Right atrium auricular region (tissue), 2 donors: Measurements from ENCODE around the gene SCGB1A1. TPM values are rescaled to one million over a fixed set of nuclear protein-coding genes. Genes with fewer than 3 reads are reported as not detected.

Experiments used
- DNase-seq: peaks from one replicate; pipeline ENCODE4 v3.0.0-alpha.2; 2019; ENCODE audit warnings: low spot score
- H3K27ac ChIP-seq, 2 donors: fragments of 200-600 bp; sonication (generic); 1 replicate in 1 of 2; 2 replicates in 1 of 2; pipeline ENCODE4 v1.5.1; 2016 to 2019
- H3K27me3 ChIP-seq, 2 donors: fragments of 200-600 bp; sonication (generic); one replicate each; pipeline versions ENCODE4 v1.5.1 to v1.6.0; 2017 to 2019
- H3K36me3 ChIP-seq: fragments of 200-600 bp; sonication (generic); one replicate; pipeline ENCODE4 v1.5.1; 2016
- H3K4me1 ChIP-seq, 2 donors: fragments of 200-600 bp; sonication (generic); one replicate each; pipeline versions ENCODE4 v1.5.1 to v1.6.0; 2017 to 2019
- H3K4me3 ChIP-seq, 2 donors: fragments of 200-600 bp; sonication (generic); 1 replicate in 1 of 2; 2 replicates in 1 of 2; pipeline ENCODE4 v1.5.1; 2017 to 2019; ENCODE audit warnings: mild to moderate bottlenecking in 1 of 2, moderate library complexity in 1 of 2
- H3K9me3 ChIP-seq, 2 donors: fragments of 200-600 bp; sonication (generic); one replicate each; pipeline ENCODE4 v1.5.1; 2019
- total RNA-seq, 2 donors: library from RNA; depleted of rRNA; stranded (reverse); fragments of >200 nt; gene quantifications; one replicate each; pipeline ENCODE4 v1.1.0, GENCODE V29; 2016
- TF ChIP-seq, protein P1 (sequence below), 2 donors: fragments of 200-600 bp; sonication (generic); IDR thresholded peaks; one replicate each; pipeline ENCODE4 v1.5.1; 2019; ENCODE audit warnings: antibody characterized with exemption in 2 of 2

The SCGB1A1 gene
- total RNA-seq, 2 donors from 2014 or later = not detected

GRCh38 chr11:62433141-62433903 is 14.5 kb downstream of the SCGB1A1 start:
- H3K4me3 ChIP-seq = no peak overlapping the region

DNA sequence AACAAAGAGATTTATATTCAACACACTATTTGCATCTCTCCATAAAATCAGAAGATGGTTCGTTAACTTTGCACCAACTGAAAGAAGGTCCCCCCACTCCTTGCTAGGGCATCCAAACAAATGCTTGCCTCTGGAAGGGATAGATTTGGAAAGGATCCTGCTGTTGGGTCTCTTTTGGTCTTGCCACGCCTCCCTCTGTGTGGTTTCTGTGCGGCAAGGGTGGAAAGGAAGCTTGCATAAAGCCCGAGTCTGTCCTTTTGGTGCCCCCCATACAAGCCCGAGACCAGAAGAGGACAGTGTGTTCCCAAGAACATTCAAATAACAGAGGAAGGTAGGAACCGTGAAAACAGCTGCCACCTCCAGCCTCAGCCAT is 15.1 kb downstream of the SCGB1A1 start:
- H3K27me3 ChIP-seq = no peaks in the 10 kb centered on the region
- no peak overlapping the region for H3K4me3 ChIP-seq
- peak overlapping the region; percentile 31 to 62 for H3K27ac ChIP-seq
- TF ChIP-seq, protein P1, sequence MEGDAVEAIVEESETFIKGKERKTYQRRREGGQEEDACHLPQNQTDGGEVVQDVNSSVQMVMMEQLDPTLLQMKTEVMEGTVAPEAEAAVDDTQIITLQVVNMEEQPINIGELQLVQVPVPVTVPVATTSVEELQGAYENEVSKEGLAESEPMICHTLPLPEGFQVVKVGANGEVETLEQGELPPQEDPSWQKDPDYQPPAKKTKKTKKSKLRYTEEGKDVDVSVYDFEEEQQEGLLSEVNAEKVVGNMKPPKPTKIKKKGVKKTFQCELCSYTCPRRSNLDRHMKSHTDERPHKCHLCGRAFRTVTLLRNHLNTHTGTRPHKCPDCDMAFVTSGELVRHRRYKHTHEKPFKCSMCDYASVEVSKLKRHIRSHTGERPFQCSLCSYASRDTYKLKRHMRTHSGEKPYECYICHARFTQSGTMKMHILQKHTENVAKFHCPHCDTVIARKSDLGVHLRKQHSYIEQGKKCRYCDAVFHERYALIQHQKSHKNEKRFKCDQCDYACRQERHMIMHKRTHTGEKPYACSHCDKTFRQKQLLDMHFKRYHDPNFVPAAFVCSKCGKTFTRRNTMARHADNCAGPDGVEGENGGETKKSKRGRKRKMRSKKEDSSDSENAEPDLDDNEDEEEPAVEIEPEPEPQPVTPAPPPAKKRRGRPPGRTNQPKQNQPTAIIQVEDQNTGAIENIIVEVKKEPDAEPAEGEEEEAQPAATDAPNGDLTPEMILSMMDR (IDR thresholded peaks at IDR 0.05) = no peak
- no peaks in the 10 kb centered on the region for H3K36me3 ChIP-seq
- peaks cover 0 to 20% of the 10 kb centered on the region in 2 donors for H3K4me1 ChIP-seq
- no peaks in the 10 kb centered on the region for H3K9me3 ChIP-seq
- DNase-seq = no peak

More at GRCh38 chr11:62433141-62433903, 14.5 kb downstream of the SCGB1A1 start:
- Histone ChIP-seq H3K27ac (peak overlapping the region; percentile 31 to 62), H3K4me1 (peaks cover 0 to 20% of the 10 kb centered on the region in 2 donors), H3K27me3 (no peaks in the 10 kb centered on the region), H3K36me3 (no peaks in the 10 kb centered on the region), H3K9me3 (no peaks in the 10 kb centered on the region)
- DNase-seq = no peak
- TF ChIP-seq, protein P1 (IDR thresholded peaks at IDR 0.05) = no peak

DNA sequence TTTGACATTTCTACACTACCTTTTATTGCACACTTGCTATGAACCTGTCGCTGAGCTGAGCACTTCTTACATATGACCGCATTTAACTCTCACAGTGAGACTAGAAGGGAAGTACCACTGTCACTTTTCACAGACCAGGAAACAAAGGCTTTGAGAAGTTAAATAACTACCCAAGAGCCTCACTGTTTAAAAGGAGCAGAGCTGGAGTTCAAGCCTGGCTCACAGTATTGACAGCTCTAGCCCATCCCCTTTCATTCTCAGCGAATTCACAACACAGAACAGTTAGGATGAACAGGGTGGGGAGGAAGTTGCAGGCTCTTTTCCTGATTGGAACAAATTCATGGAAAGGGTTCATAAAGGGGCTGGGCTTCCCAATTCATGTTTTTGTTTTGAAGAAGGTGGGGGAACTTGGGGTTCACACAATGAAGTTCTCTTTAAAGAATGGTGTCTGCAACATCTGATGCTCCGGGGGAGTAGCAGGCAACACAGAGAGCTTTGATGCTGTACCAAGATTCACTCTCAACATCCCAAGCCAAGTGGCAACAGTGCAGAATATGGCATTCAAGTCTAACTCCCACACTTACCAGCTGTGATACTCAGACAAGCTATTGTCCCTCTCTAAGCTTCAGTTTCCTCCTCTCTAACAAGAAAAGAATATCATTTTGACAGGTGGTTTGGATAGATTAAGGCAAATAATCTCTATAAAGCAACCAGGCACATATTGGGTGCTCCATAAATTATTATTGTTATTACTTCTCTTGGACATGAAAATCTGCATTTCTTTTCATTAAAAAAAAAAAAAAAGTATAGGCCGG is 17.2 kb downstream of the SCGB1A1 start:
- Histone ChIP-seq H3K4me3 (no peak overlapping the region), H3K9me3 (no peaks in the 10 kb centered on the region), H3K27me3 (no peaks in the 10 kb centered on the region), H3K4me1 (peaks cover 0 to 29% of the 10 kb centered on the region in 2 donors), H3K36me3 (no peaks in the 10 kb centered on the region), H3K27ac (no peak overlapping the region)
- no peak for DNase-seq
- TF ChIP-seq, protein P1 (IDR thresholded peaks at IDR 0.05) = no peak

DNA sequence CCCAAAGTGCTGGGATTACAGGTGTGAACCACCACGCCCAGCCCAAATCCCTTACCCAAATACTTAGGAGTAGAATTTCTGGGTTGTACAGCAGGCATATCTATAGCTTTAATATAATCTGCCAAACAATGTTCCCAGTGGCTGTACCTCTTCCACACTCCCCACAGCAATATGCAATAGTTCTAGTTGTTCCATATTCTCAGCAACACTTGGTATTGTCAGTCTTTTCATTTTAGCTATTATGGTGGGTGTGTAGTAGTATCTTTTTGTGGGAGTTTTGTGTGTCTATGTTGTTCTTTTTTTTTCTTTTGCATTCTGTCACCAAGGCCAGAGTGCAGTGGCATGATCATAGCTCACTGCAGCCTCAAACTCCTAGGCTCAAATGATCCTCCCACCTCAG is 18.8 kb downstream of the SCGB1A1 start:
- TF ChIP-seq, protein P1 (IDR thresholded peaks at IDR 0.05) = no peak
- no peaks in the 10 kb centered on the region for H3K27me3 ChIP-seq
- no peaks in the 10 kb centered on the region for H3K36me3 ChIP-seq
- peaks cover 0 to 28% of the 10 kb centered on the region in 2 donors for H3K4me1 ChIP-seq
- H3K4me3 ChIP-seq = no peak overlapping the region
- H3K9me3 ChIP-seq = no peaks in the 10 kb centered on the region
- DNase-seq = no peak
- H3K27ac ChIP-seq = no peak overlapping the region

- no peaks in the 10 kb centered on the region for H3K9me3 ChIP-seq
- peaks cover 0 to 33% of the 10 kb centered on the region in 2 donors for H3K4me1 ChIP-seq
- no peaks in the 10 kb centered on the region for H3K36me3 ChIP-seq
- H3K27me3 ChIP-seq = no peaks in the 10 kb centered on the region
- no peak overlapping the region for H3K27ac ChIP-seq
- no peak overlapping the region for H3K4me3 ChIP-seq
- TF ChIP-seq, protein P1 (IDR thresholded peaks at IDR 0.05) = no peak
- DNase-seq = no peak
These were observed 19.8 kb downstream of the SCGB1A1 start for GRCh38 chr11:62438641-62439040.
